ENCODE data around the gene TTC3.

TTC3 gene

DNA sequence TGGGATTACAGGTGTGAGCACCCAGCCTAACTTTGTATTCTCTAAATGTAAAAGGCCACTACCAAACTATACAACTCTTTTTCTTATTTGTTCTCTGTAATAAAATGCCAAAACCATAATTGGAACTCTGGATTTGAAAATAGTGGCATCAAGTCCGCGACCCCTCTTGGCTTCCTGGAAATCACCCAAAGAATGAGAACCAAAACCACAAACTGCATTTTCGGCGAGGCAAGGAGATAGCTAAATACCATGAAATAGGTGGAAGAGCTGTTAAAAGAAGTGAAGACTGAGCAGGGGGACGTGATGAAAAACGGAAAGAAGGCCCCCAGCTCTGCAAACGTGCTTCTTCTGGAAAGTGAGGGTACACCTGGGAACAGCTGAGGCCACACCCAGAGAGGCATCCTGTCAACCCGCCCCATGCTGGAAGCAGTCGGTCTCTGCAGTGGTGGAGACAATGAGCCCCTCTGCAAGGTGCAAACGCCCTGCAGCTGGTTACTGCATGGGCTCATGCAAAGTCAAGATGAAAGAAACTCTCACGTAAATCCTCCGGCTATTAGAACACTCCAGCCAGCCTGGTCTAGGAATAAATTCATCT lies 171.5 kb downstream of the TTC3 start:
- no peak overlapping the region for H3K4me3 ChIP-seq (ENCODE audit: low read depth, low read length)

DNA sequence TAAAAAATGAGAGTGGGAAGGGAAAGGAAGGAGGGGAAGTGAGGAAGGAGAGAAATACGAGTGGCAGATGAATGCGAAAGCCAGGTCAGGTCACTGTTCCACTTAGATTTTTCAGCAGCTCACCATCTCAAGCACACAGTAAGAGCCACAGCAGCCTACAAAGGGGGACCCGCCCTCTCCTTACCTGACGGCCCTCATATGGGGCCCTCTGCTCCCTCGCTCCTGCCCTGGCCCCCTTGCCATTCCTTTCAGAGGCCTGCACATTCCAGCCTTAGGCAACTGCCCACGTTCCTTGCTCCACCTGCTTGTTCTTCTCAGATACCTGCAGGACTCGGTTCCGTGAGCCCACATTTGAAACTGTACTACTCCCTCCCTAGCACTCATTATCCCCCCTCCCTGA lies 172.1 kb downstream of the TTC3 start:
- H3K4me3 ChIP-seq (ENCODE audit: low read depth, low read length), result no peak overlapping the region

GRCh38 chr21:37248298-37248697 lies 175.2 kb downstream of the TTC3 start:
- H3K4me3 ChIP-seq (ENCODE audit: low read depth, low read length), result no peak overlapping the region

DNA sequence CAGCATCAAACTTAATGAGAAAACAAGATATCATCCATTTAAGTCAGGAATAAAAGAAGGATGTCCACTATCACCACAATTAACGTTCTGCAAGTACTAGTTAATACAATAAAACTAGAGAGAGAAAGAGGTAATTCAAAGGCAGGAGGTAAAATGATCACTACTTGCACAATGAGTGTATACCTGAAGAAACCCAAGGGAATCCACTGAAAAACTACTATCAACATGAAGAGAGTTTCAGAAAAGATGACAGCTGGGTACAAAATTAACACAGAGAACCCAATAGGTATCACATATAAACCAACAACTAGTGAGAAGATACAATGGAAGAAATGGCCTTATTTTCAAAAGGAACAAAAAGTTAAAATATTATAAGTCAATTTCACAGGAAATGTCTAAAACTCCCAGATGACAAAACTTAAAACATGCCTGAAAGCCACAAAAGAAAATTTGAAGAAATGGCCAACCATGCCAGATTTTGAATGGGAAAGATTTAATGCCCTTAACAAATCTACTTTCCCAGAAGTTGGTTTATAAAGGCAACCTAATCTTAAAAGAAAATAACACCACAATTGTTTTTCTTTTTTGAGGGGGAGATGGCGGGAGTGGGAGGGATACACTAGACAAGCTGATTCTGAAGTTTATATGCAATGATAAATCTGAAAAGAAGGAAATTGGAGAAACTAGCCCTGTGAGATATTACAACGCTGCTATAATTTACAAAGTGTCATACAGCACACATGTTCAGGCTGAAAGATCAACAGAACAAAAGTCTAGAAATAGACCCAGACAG lies 176.3 kb downstream of the TTC3 start:
- H3K4me3 ChIP-seq (ENCODE audit: low read depth, low read length), result no peak overlapping the region

DNA sequence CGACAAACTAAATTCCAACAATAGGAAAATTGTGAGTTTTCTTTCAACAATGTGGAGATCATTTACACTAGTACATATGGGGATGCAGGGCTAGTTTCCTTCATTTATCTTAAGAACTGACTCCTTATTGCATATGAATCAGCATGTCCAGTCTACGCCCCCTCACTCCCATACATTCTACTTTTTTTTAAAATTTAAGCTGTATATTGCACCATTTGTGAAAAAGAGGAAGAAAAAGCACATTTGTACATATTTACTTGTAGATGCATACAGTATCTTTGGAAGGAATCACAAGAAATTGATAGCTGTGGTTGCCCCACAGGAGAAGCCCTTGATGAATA lies 178.2 kb downstream of the TTC3 start:
- no peak overlapping the region for H3K4me3 ChIP-seq (ENCODE audit: low read depth, low read length)
